Natural killer cell (primary cell): ENCODE measurements around the gene GCSH. TPM values are rescaled to one million over a fixed set of nuclear protein-coding genes. Genes with fewer than 3 reads are reported as not detected.

ENCODE experiments used
- ATAC-seq, 3 donors: fragments of 150-1000 bp in 2 of 3; fragments of 200-7000 bp in 1 of 3; cut with Tn5 transposase; 1 replicate in 1 of 3; 2 replicates in 2 of 3; pipeline ENCODE4 v1.10.0; 2021; ENCODE audit warnings: mild to moderate bottlenecking in 2 of 3, moderate library complexity in 2 of 3
- DNase-seq, 2 donors: peaks; one replicate each; pipeline versions ENCODE4 v3.0.0 to v3.0.0-alpha.2; 2013 to 2021; ENCODE audit warnings: mixed read lengths in 1 of 2
- H3K27ac ChIP-seq: one replicate; pipeline ENCODE4 v1.5.1; 2013; ENCODE audit warnings: mild to moderate bottlenecking, low read length
- H3K27me3 ChIP-seq: one replicate; pipeline ENCODE4 v1.6.1; 2013; ENCODE audit warnings: low read length; ENCODE audit not compliant: control insufficient read depth, insufficient read depth
- H3K36me3 ChIP-seq: one replicate; pipeline ENCODE4 v1.6.1; 2013; ENCODE audit warnings: low read length; ENCODE audit not compliant: control insufficient read depth, insufficient read depth
- H3K4me1 ChIP-seq: one replicate; pipeline ENCODE4 v1.6.1; 2013; ENCODE audit warnings: low read length; ENCODE audit not compliant: control insufficient read depth, insufficient read depth
- H3K4me3 ChIP-seq: one replicate; pipeline ENCODE4 v1.5.1; 2013; ENCODE audit warnings: low read length
- H3K9me3 ChIP-seq: one replicate; pipeline ENCODE4 v1.6.1; 2013; ENCODE audit warnings: low read length; ENCODE audit not compliant: control insufficient read depth, insufficient read depth
- H3K27ac Mint-ChIP-seq, 2 donors: one replicate each; pipeline ENCODE4 v1.8.0; 2022; ENCODE audit warnings: mild to moderate bottlenecking in 2 of 2, mixed read lengths in 2 of 2, moderate library complexity in 1 of 2
- H3K27me3 Mint-ChIP-seq, 2 donors: one replicate each; pipeline ENCODE4 v1.8.0; 2022; ENCODE audit warnings: low read depth in 2 of 2, mixed read lengths in 2 of 2
- H3K36me3 Mint-ChIP-seq: one replicate; pipeline ENCODE4 v1.8.0; 2022; ENCODE audit warnings: mixed read lengths
- H3K4me1 Mint-ChIP-seq, 2 donors: one replicate each; pipeline ENCODE4 v1.8.0; 2022; ENCODE audit warnings: mixed read lengths in 2 of 2
- H3K4me3 Mint-ChIP-seq: one replicate; pipeline ENCODE4 v1.8.0; 2022; ENCODE audit warnings: mild to moderate bottlenecking, moderate library complexity, mixed read lengths
- H3K9me3 Mint-ChIP-seq, 2 donors: one replicate each; pipeline ENCODE4 v1.8.0; 2022; ENCODE audit warnings: mixed read lengths in 2 of 2
- WGBS: methylation state at CpG from one replicate; pipeline ENCODE4 v1.1.7; 2013; ENCODE audit warnings: missing lambda C conversion rate; ENCODE audit not compliant: insufficient coverage; 5-methylcytosine and 5-hydroxymethylcytosine counted together
- intact Hi-C: fragments of 100-400 bp; cut with micrococcal nuclease; formaldehyde crosslinking; loops from one replicate; pipeline ENCODE4 v1.14.2; 2022
- total RNA-seq, 4 donors: library from RNA; stranded (reverse); fragments of 120-200 nt in 1 of 4; gene quantifications; one replicate each; pipeline versions ENCODE4 v1.2.3 to v1.2.4, GENCODE V29; 2013 to 2022
- TF ChIP-seq, protein P1 (sequence below): fragments of 200-600 bp; IDR thresholded peaks from one replicate; pipeline ENCODE4 v1.8.0; 2022; ENCODE audit warnings: antibody characterized with exemption

Gene GCSH
- total RNA-seq, 3 donors from 2014 or later (not counting 1 experiment from before 2014, with no cell fraction given), result 2.6 to 4.3 (median 2.7) TPM

DNA sequence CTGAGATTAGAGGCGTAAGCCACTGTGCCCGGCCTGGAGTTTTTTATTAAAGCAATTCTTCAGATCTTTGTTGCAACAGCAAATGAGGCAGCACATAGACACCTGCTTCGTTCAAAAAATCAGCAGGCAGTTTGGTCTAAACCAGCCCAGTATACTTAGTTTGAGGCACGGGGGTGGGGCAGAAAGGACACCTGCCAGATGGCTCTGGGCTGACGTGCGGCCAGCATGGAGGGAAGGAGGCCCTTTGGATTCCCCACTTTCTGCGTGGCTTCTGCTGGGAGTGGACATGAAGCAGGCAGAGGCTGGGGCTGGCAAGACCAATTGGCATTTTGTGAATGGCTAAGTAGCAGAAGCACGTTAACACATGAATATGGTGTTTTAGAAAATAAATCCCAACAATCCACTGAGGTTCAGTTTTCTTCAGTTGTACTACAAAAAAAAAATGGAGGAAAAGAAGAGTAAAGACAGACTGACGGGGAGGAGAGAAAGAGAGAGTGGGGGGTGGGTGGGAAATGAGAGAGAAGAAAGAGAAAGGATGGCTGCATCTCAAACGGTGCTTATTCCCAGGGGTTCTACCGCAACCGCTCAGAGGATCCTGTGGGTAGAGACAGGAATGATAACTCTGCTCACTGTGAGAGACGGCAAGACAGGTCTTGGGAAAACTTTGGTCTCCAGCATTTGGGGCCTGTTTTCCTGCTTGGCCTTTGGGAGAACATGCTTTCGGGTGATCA is 35.5 kb downstream of the GCSH start:
- no peak overlapping the region for H3K4me3 ChIP-seq
- H3K4me1 ChIP-seq, result no peaks in the 10 kb centered on the region
- intact Hi-C loops, result no loop called here
- TF ChIP-seq, protein P1, sequence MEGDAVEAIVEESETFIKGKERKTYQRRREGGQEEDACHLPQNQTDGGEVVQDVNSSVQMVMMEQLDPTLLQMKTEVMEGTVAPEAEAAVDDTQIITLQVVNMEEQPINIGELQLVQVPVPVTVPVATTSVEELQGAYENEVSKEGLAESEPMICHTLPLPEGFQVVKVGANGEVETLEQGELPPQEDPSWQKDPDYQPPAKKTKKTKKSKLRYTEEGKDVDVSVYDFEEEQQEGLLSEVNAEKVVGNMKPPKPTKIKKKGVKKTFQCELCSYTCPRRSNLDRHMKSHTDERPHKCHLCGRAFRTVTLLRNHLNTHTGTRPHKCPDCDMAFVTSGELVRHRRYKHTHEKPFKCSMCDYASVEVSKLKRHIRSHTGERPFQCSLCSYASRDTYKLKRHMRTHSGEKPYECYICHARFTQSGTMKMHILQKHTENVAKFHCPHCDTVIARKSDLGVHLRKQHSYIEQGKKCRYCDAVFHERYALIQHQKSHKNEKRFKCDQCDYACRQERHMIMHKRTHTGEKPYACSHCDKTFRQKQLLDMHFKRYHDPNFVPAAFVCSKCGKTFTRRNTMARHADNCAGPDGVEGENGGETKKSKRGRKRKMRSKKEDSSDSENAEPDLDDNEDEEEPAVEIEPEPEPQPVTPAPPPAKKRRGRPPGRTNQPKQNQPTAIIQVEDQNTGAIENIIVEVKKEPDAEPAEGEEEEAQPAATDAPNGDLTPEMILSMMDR, result no peak
- WGBS, result 83% methylated on average over 14 of the region's 14 CpGs
- DNase-seq, result no peak
- Mint-ChIP-seq H3K4me3 (no peak overlapping the region), H3K27ac (no peak overlapping the region), H3K27me3 (no peaks in the 10 kb centered on the region), H3K4me1 (no peaks in the 10 kb centered on the region), H3K36me3 (no peaks in the 10 kb centered on the region), H3K9me3 (no peaks in the 10 kb centered on the region)
- no peak for ATAC-seq
- no peaks in the 10 kb centered on the region for H3K27me3 ChIP-seq
- H3K27ac ChIP-seq, result no peak overlapping the region
- no peaks in the 10 kb centered on the region for H3K9me3 ChIP-seq
- no peaks in the 10 kb centered on the region for H3K36me3 ChIP-seq

DNA sequence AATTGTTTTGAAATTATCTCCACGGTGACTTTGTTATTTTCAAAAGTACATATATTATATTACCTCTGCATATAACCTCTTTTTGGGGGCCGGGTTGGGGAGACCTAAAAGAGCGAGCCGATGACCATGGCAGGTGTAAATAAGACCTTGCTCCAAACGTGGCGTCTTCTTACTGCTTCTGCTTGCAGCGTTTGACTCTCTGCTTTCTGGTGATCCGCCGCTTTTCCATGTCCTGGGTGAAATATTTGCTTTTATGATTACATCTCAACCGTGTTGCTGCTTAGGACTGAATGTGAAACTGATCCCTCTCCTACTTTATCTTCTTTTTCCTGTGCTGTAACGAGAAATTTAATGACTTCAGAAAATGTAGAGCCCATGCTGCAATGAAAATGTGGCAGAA is 42.4 kb downstream of the GCSH start:
- Mint-ChIP-seq H3K4me1 (no peaks in the 10 kb centered on the region), H3K4me3 (no peak overlapping the region), H3K27me3 (peaks cover 0 to 4% of the 10 kb centered on the region in 2 donors), H3K27ac (no peak overlapping the region), H3K36me3 (peaks cover 18% of the 10 kb centered on the region), H3K9me3 (peaks cover 4 to 10% of the 10 kb centered on the region in 2 donors)
- H3K27me3 ChIP-seq, result no peaks in the 10 kb centered on the region
- no peaks in the 10 kb centered on the region for H3K36me3 ChIP-seq
- DNase-seq (no peak), ATAC-seq (no peak)
- H3K9me3 ChIP-seq, result peaks cover 5% of the 10 kb centered on the region
- TF ChIP-seq, protein P1, result no peak
- no peak overlapping the region for H3K4me3 ChIP-seq
- no peaks in the 10 kb centered on the region for H3K4me1 ChIP-seq
- no peak overlapping the region for H3K27ac ChIP-seq
- 90% methylated on average over 11 of the region's 11 CpGs for WGBS
- intact Hi-C loops, result no loop called here

DNA sequence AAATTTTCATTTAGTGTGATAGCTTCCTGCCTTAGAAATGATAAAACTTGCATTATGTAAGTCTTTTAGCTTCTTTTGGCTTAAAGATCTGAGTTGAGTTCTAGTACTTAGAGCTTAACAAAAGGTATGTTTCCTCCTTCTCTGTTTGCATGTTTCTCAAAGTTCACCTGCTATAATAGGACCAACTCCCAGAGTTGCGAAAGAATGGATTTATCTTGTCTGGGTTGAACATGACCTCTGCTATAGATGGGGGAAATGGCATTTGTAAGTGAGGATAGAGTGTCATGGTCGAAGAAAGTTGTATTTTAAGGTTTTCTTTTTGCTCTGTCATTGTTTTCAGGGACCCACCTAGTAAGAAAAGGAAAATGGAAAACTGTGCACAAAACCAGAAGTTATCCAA is 53.4 kb downstream of the GCSH start:
- H3K36me3 Mint-ChIP-seq, result peaks cover 22% of the 10 kb centered on the region
- H3K4me3 Mint-ChIP-seq, result no peak overlapping the region
- H3K36me3 ChIP-seq, result peaks cover 41% of the 10 kb centered on the region
- TF ChIP-seq, protein P1, result no peak
- peak overlapping the region in 1 of 2 donors; percentile 20 for H3K27ac Mint-ChIP-seq
- DNase-seq (no peak), ATAC-seq (no peak)
- no peaks in the 10 kb centered on the region for H3K27me3 Mint-ChIP-seq
- H3K4me3 ChIP-seq, result no peak overlapping the region
- H3K9me3 Mint-ChIP-seq, result no peaks in the 10 kb centered on the region
- 100% methylated on average over 2 of the region's 2 CpGs for WGBS
- H3K4me1 Mint-ChIP-seq, result peaks cover 9 to 11% of the 10 kb centered on the region in 2 donors
- no peaks in the 10 kb centered on the region for H3K4me1 ChIP-seq
- H3K27ac ChIP-seq, result no peak overlapping the region
- intact Hi-C loops, result no loop called here
- no peaks in the 10 kb centered on the region for H3K27me3 ChIP-seq
- no peaks in the 10 kb centered on the region for H3K9me3 ChIP-seq

DNA sequence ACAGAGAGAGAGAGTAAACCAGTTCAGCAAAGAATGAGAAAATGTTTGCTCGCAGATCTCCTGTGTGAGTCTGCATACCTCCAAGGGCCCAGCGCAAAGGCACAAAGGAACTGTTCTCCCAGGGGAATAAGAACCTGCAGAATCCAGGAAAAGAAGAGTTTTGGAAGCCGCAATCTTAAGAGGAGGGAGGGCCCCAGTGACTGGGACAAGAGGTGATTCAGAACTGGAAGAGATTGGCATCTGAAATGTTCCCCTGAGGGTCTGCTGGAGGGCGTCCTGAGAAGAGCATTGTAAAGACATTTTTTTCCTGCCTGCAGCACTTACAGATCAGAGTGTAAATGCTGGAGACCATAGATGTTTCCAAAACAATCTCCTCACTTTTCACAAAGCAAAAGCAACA is 54.5 kb downstream of the GCSH start:
- Histone ChIP-seq H3K9me3 (no peaks in the 10 kb centered on the region), H3K36me3 (peaks cover 41% of the 10 kb centered on the region), H3K27me3 (no peaks in the 10 kb centered on the region), H3K4me3 (no peak overlapping the region), H3K27ac (no peak overlapping the region), H3K4me1 (peaks cover 6% of the 10 kb centered on the region)
- no peaks in the 10 kb centered on the region for H3K27me3 Mint-ChIP-seq
- peaks cover 22% of the 10 kb centered on the region for H3K36me3 Mint-ChIP-seq
- H3K4me3 Mint-ChIP-seq, result no peak overlapping the region
- TF ChIP-seq, protein P1, result no peak
- no peaks in the 10 kb centered on the region for H3K9me3 Mint-ChIP-seq
- ATAC-seq (no peak), DNase-seq (no peak)
- WGBS, result 97% methylated on average over 4 of the region's 4 CpGs
- intact Hi-C loops, result no loop called here
- H3K27ac Mint-ChIP-seq, result no peak overlapping the region
- H3K4me1 Mint-ChIP-seq, result peaks cover 20 to 22% of the 10 kb centered on the region in 2 donors
